A549 (cell line): ENCODE results near the gene KCNIP4. TPM values are rescaled to one million over a fixed set of nuclear protein-coding genes. Genes with fewer than 3 reads are reported as not detected.

ENCODE experiments used
- ATAC-seq, 2 experiments: fragments of 200-7000 bp in 1 of 2; fragments of >200 bp in 1 of 2; cut with Nextera tagmentation in 1 of 2; cut with Tn5 transposase in 1 of 2; 3 replicates each; pipeline versions ENCODE4 v1.8.0 to v1.9.1; 2018 to 2020; ENCODE audit warnings: mild to moderate bottlenecking in 1 of 2, moderate library complexity in 1 of 2
- CTCF ChIA-PET: fragments of 300-600 bp; sonication (Branson Sonifier 250); formaldehyde crosslinking; extraction: SDS; loops from one replicate; lab custom pipeline; 2021; ENCODE audit warnings: antibody characterized with exemption, inconsistent platforms; lab: Yijun Ruan, JAX
- POLR2A ChIA-PET: fragments of 350-600 bp; formaldehyde crosslinking; extraction: SDS; loops from one replicate; lab custom pipeline; 2021; ENCODE audit warnings: antibody characterized with exemption, inconsistent platforms; lab: Yijun Ruan, JAX
- DNase-seq, 2 experiments: peaks; one replicate each; pipeline versions ENCODE4 v3.0.0 to v3.0.0-alpha.2; 2011 to 2016; ENCODE audit warnings: low read depth in 1 of 2, low spot score in 1 of 2
- FAIRE-seq: peaks from 2 replicates; lab custom pipeline; 2011; peaks lifted over from hg19 to GRCh38; lab: Jason Lieb, UNC
- H3K27ac ChIP-seq, 2 experiments: fragments of >200 bp; sonication (Bioruptor Twin); formaldehyde crosslinking; 3 replicates each; pipeline ENCODE4 v1.5.1; 2016 to 2017
- H3K4me1 ChIP-seq: fragments of >200 bp; sonication (Bioruptor Twin); formaldehyde crosslinking; 3 replicates; pipeline ENCODE4 v1.6.1; 2016
- H3K4me2 ChIP-seq: fragments of >200 bp; sonication (Bioruptor Twin); formaldehyde crosslinking; 3 replicates; pipeline ENCODE4 v1.6.1; 2016
- H3K4me3 ChIP-seq: fragments of >200 bp; sonication (Bioruptor Twin); formaldehyde crosslinking; 3 replicates; pipeline ENCODE4 v1.5.1; 2016
- H3K9me3 ChIP-seq: fragments of >200 bp; sonication (Bioruptor Twin); formaldehyde crosslinking; 3 replicates; pipeline ENCODE4 v1.6.1; 2016
- CBX2 ChIP-seq: fragments of 200-600 bp; sonication (generic); IDR thresholded peaks from 2 replicates; pipeline ENCODE4 v1.6.1; 2016; ENCODE audit warnings: low read depth, mild to moderate bottlenecking, borderline replicate concordance
- CEBPB ChIP-seq, 2 experiments: fragments of >200 bp in 1 of 2; sonication (Bioruptor Twin) in 1 of 2; formaldehyde crosslinking in 1 of 2; IDR thresholded peaks; 2 replicates each; pipeline ENCODE4 v1.6.1; 2012 to 2016
- CHD2 ChIP-seq: fragments of 150-350 bp; IDR thresholded peaks from 2 replicates; pipeline ENCODE4 v1.6.1; 2014; ENCODE audit warnings: low read length; ENCODE audit not compliant: partially characterized antibody
- EHMT2 ChIP-seq: fragments of 200-600 bp; sonication (generic); IDR thresholded peaks from 2 replicates; pipeline ENCODE4 v1.6.1; 2016; ENCODE audit warnings: antibody characterized with exemption, low read depth, mild to moderate bottlenecking, moderate library complexity
- EP300 ChIP-seq, 2 experiments: fragments of >200 bp; sonication (Bioruptor Twin); formaldehyde crosslinking; IDR thresholded peaks; 2 replicates in 1 of 2; 3 replicates in 1 of 2; pipeline ENCODE4 v1.6.1; 2016 to 2017
- ESRRA ChIP-seq: fragments of 150-350 bp; IDR thresholded peaks from 2 replicates; pipeline ENCODE4 v1.6.1; 2014; ENCODE audit warnings: mild to moderate bottlenecking, low read length, borderline replicate concordance
- FOXS1 ChIP-seq: fragments of 250-450 bp; sonication (Bioruptor Pico); IDR thresholded peaks from 2 replicates; pipeline ENCODE4 v1.5.0; 2020; ENCODE audit warnings: mild to moderate bottlenecking, moderate library complexity
- HEYL ChIP-seq: fragments of 250-450 bp; sonication (Bioruptor Pico); IDR thresholded peaks from 2 replicates; pipeline ENCODE4 v1.8.0; 2021; ENCODE audit warnings: mild to moderate bottlenecking, moderate library complexity
- HOXB13 ChIP-seq: fragments of 250-450 bp; sonication (Bioruptor Pico); IDR thresholded peaks from 2 replicates; pipeline ENCODE4 v1.5.0; 2020; ENCODE audit warnings: low read depth, mild to moderate bottlenecking, moderate library complexity
- JUN ChIP-seq, 2 experiments: fragments of >200 bp; sonication (Bioruptor Twin); formaldehyde crosslinking; IDR thresholded peaks; 2 replicates in 1 of 2; 3 replicates in 1 of 2; pipeline ENCODE4 v1.6.1; 2016 to 2017
- KDM1A ChIP-seq: fragments of 200-600 bp; sonication (generic); IDR thresholded peaks from 2 replicates; pipeline ENCODE4 v1.6.1; 2016; ENCODE audit warnings: low read depth, mild to moderate bottlenecking
- KDM5A ChIP-seq: fragments of 200-600 bp; sonication (generic); IDR thresholded peaks from 2 replicates; pipeline ENCODE4 v1.6.1; 2016; ENCODE audit warnings: antibody characterized with exemption, mild to moderate bottlenecking
- MYC ChIP-seq: IDR thresholded peaks from 2 replicates; pipeline ENCODE4 v1.6.1; 2012; ENCODE audit warnings: mild to moderate bottlenecking, inconsistent platforms, low read length, improper control_type of control experiment, borderline replicate concordance
- NR3C1 ChIP-seq: fragments of >200 bp; sonication (Bioruptor Twin); formaldehyde crosslinking; IDR thresholded peaks from 3 replicates; pipeline ENCODE4 v1.6.1; 2017
- PHF8 ChIP-seq: fragments of 200-600 bp; sonication (generic); IDR thresholded peaks from 2 replicates; pipeline ENCODE4 v1.6.1; 2016; ENCODE audit warnings: low read depth, mild to moderate bottlenecking, antibody characterized with exemption, moderate library complexity, borderline replicate concordance
- POLR2A ChIP-seq: IDR thresholded peaks from 2 replicates; pipeline ENCODE4 v1.6.1; 2012; ENCODE audit warnings: mild to moderate bottlenecking, low read length
- RAD21 ChIP-seq, 2 experiments: fragments of >200 bp in 1 of 2; sonication (Bioruptor Twin) in 1 of 2; formaldehyde crosslinking in 1 of 2; IDR thresholded peaks in 1 of 2; conservative IDR thresholded peaks in 1 of 2; 2 replicates in 1 of 2; 3 replicates in 1 of 2; pipeline ENCODE4 v1.6.1; 2012 to 2018; ENCODE audit warnings: inconsistent platforms in 1 of 2
- RARB ChIP-seq: fragments of 250-450 bp; sonication (Bioruptor Pico); IDR thresholded peaks from 2 replicates; pipeline ENCODE4 v1.8.0; 2021; ENCODE audit warnings: mild to moderate bottlenecking, moderate library complexity
- SREBF2 ChIP-seq: fragments of 450-650 bp; IDR thresholded peaks from 2 replicates; pipeline ENCODE4 v1.6.1; 2014; ENCODE audit warnings: mild to moderate bottlenecking, moderate library complexity
- TFCP2L1 ChIP-seq: fragments of 250-450 bp; sonication (Bioruptor Pico); IDR thresholded peaks from 2 replicates; pipeline ENCODE4 v1.5.0; 2021; ENCODE audit warnings: mild to moderate bottlenecking
- WGBS: methylation state at CpG from one replicate; pipeline ENCODE4 v1.1.6; 2017; ENCODE audit errors: missing lambda C conversion rate; 5-methylcytosine and 5-hydroxymethylcytosine counted together
- polyA plus RNA-seq, 4 experiments: library from polyadenylated mRNA; depleted of rRNA in 3 of 4; stranded (reverse); fragments of >200 nt; fragmentation: RNase III in 1 of 4; extraction: RNeasy Plus Mini Kit Qiagen cat#74134 plus additional on column Dnase treatment in 1 of 4; gene quantifications; 2 replicates in 3 of 4; 3 replicates in 1 of 4; pipeline ENCODE4 v1.2.3, GENCODE V29; 2011 to 2017
- TF ChIP-seq, protein P1 (sequence below): IDR thresholded peaks from 2 replicates; pipeline ENCODE4 v1.6.1; 2012
- TF ChIP-seq, protein P2 (sequence below): IDR thresholded peaks from 2 replicates; pipeline ENCODE4 v1.6.1; 2012
- TF ChIP-seq, protein P3 (sequence below): fragments of 450-650 bp; IDR thresholded peaks from 2 replicates; pipeline ENCODE4 v1.6.1; 2014; ENCODE audit warnings: antibody characterized with exemption
- TF ChIP-seq, protein P4 (sequence below): fragments of >200 bp; sonication (Bioruptor Twin); formaldehyde crosslinking; IDR thresholded peaks from 2 replicates; pipeline ENCODE4 v1.6.1; 2016

The KCNIP4 gene
- polyA plus RNA-seq, 2 of the 4 experiments (the other 2 are of a cell fraction), result not detected

DNA sequence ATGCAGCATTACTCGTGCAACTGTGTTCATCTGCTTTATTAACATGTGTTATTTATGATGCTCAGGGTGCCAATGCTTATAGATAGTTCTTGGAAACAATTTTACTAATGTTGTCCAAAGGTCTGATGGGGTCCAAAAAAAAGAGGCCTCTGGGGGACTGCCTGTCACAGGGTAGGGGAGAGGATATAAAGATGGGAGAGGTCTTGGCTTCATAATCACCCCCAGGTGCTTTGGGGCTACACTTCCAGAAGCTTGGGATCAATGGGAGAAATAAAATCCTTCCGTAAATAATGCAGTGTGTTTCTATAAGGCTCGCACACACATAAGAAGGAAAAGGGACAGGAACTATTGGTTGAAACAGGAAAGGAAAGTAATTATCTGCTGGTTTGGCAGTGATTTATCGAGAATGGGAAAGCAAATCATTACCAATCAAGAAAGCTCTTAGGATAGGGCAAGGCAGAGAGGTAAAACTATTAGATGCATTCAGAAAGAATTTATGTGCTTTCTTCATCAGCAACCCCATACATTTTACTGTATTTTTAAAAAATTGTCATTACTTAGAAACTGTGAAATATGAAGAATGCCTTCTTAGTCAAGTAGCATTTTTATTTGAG is 677.0 kb downstream of the KCNIP4 start (continued):
- TF ChIP-seq, protein P1, sequence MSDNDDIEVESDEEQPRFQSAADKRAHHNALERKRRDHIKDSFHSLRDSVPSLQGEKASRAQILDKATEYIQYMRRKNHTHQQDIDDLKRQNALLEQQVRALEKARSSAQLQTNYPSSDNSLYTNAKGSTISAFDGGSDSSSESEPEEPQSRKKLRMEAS, result no peak
- TF ChIP-seq ESRRA, result no peak
- TF ChIP-seq RARB (CRISPR knock-in tag), result no peak
- TF ChIP-seq CHD2, result no peak
- no peak for TF ChIP-seq EHMT2

DNA sequence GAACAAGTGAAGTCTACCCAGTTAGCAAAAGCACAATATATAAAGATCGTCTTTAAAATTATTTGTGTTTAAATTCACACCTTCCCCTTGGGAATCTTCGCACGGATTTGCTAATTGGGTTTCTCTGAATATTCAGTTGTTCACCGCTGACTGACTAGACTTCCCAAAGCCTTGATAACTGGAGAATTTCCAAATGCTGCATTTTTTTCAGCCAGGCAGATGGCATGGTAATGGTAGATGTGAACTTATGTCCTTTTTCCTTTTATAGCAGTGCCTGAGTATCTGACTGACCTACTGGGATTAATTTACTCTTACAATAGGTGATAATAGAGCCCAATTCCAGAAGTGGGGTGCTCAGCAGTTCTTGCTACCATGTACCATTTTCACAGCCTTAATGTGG is 700.2 kb downstream of the KCNIP4 start:
- ChIA-PET POLR2A (no interaction called here), CTCF (no interaction called here)
- WGBS, result 20% methylated on average over 4 of the region's 4 CpGs
- TF ChIP-seq HOXB13 (CRISPR knock-in tag), result no peak
- Histone ChIP-seq H3K27ac (no peak overlapping the region), H3K4me3 (no peak overlapping the region), H3K4me1 (no peaks in the 10 kb centered on the region), H3K9me3 (no peaks in the 10 kb centered on the region), H3K4me2 (no peak overlapping the region)
- DNase-seq (no peak), FAIRE-seq (no peak), ATAC-seq (no peak)

DNA sequence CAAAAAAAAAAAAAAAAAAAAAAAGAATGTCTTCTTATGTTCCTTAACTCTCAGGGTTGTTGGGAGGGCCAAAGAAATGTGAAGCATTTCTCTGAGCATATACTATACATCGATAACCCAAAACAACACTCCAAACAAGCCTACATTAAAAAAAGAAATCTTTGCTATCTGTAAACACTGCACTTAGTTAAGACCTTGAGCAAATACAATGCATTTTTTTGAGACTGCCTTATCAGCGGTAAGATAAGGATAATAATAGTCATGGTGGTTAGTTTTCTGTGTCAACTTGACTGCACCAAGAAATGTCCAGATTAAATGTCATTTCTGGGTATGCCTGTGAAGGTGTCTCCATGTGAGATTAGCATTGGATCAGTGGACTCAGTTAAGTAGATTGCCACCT is 706.4 kb downstream of the KCNIP4 start:
- 20% methylated on average over 2 of the region's 2 CpGs for WGBS
- ChIA-PET POLR2A (no interaction called here), CTCF (no interaction called here)
- ATAC-seq (no peak), DNase-seq (no peak), FAIRE-seq (no peak)
- no peak overlapping the region for H3K4me3 ChIP-seq
- no peak overlapping the region for H3K27ac ChIP-seq
- TF ChIP-seq JUN (IDR thresholded peaks at IDR 0.05) (no peak), HEYL (no peak), CEBPB (IDR thresholded peaks at IDR 0.05) (no peak), NR3C1 (no peak), TFCP2L1 (no peak), FOXS1 (CRISPR knock-in tag) (no peak), KDM5A (no peak), POLR2A (no peak), EP300 (IDR thresholded peaks at IDR 0.05) (no peak), RARB (CRISPR knock-in tag) (no peak), SREBF2 (no peak), PHF8 (no peak), KDM1A (no peak), MYC (no peak), CBX2 (no peak), RAD21 (conservative IDR thresholded peaks at IDR 0.05 in 1 of 2, IDR thresholded peaks at IDR 0.05 in 1 of 2) (no peak)
- TF ChIP-seq, protein P2, sequence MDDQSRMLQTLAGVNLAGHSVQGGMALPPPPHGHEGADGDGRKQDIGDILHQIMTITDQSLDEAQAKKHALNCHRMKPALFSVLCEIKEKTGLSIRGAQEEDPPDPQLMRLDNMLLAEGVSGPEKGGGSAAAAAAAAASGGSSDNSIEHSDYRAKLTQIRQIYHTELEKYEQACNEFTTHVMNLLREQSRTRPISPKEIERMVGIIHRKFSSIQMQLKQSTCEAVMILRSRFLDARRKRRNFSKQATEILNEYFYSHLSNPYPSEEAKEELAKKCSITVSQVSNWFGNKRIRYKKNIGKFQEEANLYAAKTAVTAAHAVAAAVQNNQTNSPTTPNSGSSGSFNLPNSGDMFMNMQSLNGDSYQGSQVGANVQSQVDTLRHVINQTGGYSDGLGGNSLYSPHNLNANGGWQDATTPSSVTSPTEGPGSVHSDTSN, result no peak
- TF ChIP-seq, protein P3, sequence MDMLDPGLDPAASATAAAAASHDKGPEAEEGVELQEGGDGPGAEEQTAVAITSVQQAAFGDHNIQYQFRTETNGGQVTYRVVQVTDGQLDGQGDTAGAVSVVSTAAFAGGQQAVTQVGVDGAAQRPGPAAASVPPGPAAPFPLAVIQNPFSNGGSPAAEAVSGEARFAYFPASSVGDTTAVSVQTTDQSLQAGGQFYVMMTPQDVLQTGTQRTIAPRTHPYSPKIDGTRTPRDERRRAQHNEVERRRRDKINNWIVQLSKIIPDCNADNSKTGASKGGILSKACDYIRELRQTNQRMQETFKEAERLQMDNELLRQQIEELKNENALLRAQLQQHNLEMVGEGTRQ, result no peak
- TF ChIP-seq, protein P4, sequence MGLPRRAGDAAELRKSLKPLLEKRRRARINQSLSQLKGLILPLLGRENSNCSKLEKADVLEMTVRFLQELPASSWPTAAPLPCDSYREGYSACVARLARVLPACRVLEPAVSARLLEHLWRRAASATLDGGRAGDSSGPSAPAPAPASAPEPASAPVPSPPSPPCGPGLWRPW, result no peak
- H3K4me2 ChIP-seq, result no peak overlapping the region
- no peaks in the 10 kb centered on the region for H3K9me3 ChIP-seq
- H3K4me1 ChIP-seq, result no peaks in the 10 kb centered on the region
